Caco-2 (cell line): Measurements from ENCODE around the gene CSF2RB. TPM values are rescaled to one million over a fixed set of nuclear protein-coding genes. Genes with fewer than 3 reads are reported as not detected.

Experiments used
- BruUV-seq: library from RNA; stranded (reverse); fragments of 400-500 nt; replicated peaks from 2 replicates; lab custom pipeline; 2021; lab: Mats Ljungman, UMichigan
- CTCF ChIA-PET: fragments of 300-600 bp; sonication (Branson Sonifier 250); formaldehyde crosslinking; loops from one replicate; lab custom pipeline; 2022; ENCODE audit warnings: antibody characterized with exemption; lab: Charles Lee
- POLR2A ChIA-PET: fragments of 300-600 bp; sonication (Branson Sonifier 250); formaldehyde crosslinking; loops from one replicate; lab custom pipeline; 2022; ENCODE audit warnings: antibody characterized with exemption; lab: Charles Lee
- DNase-seq, 2 experiments: peaks; one replicate each; pipeline versions ENCODE4 v3.0.0 to v3.0.0-alpha.2; 2020 to 2022
- H3K27me3 ChIP-seq: replicated peaks from 2 replicates; pipeline ENCODE4 v1.6.0; 2011; ENCODE audit warnings: low read length; ENCODE audit not compliant: control insufficient read depth, insufficient read depth
- H3K36me3 ChIP-seq: 2 replicates; pipeline ENCODE4 v1.5.1; 2011; ENCODE audit warnings: low read length; ENCODE audit not compliant: control insufficient read depth, insufficient read depth
- H3K4me1 ChIP-seq: fragments of 250-450 bp; sonication (Bioruptor Pico); 2 replicates; pipeline ENCODE4 v1.5.1; 2020; ENCODE audit warnings: mild to moderate bottlenecking
- H3K4me3 ChIP-seq: 2 replicates; pipeline ENCODE4 v1.5.1; 2011; ENCODE audit warnings: low read depth, mild to moderate bottlenecking, control low read depth, low read length
- H3K9me3 ChIP-seq: fragments of 250-450 bp; sonication (Bioruptor Pico); 2 replicates; pipeline ENCODE4 v1.5.1; 2020; ENCODE audit warnings: mild to moderate bottlenecking, moderate library complexity
- H3K27ac Mint-ChIP-seq: one replicate; pipeline ENCODE4 v1.8.0; 2022; ENCODE audit warnings: mixed read lengths; ENCODE audit not compliant: unreplicated experiment
- H3K27me3 Mint-ChIP-seq: one replicate; pipeline ENCODE4 v1.8.0; 2022; ENCODE audit warnings: mixed read lengths; ENCODE audit not compliant: insufficient read depth, unreplicated experiment
- H3K36me3 Mint-ChIP-seq: one replicate; pipeline ENCODE4 v1.8.0; 2022; ENCODE audit warnings: mild to moderate bottlenecking, mixed read lengths; ENCODE audit not compliant: insufficient read depth, unreplicated experiment
- H3K4me1 Mint-ChIP-seq: one replicate; pipeline ENCODE4 v1.8.0; 2022; ENCODE audit warnings: low read depth, mixed read lengths; ENCODE audit not compliant: unreplicated experiment
- H3K4me3 Mint-ChIP-seq: one replicate; pipeline ENCODE4 v1.8.0; 2022; ENCODE audit warnings: mild to moderate bottlenecking, moderate library complexity, mixed read lengths; ENCODE audit not compliant: unreplicated experiment
- H3K9me3 Mint-ChIP-seq: one replicate; pipeline ENCODE4 v1.8.0; 2022; ENCODE audit warnings: mixed read lengths; ENCODE audit not compliant: unreplicated experiment
- CTCF ChIP-seq, 2 experiments: fragments of 200-600 bp in 1 of 2; IDR thresholded peaks; 1 replicate in 1 of 2; 2 replicates in 1 of 2; pipeline versions ENCODE4 v1.5.1 to v1.8.0; 2011 to 2022; ENCODE audit warnings: antibody characterized with exemption in 1 of 2, control low read depth in 1 of 2, inconsistent platforms in 1 of 2, low read depth in 1 of 2, low read length in 1 of 2, mild to moderate bottlenecking in 1 of 2, moderate library complexity in 1 of 2; ENCODE audit not compliant: insufficient read depth in 1 of 2, severe bottlenecking in 1 of 2, unreplicated experiment in 1 of 2
- intact Hi-C: fragments of 100-400 bp; cut with micrococcal nuclease; formaldehyde crosslinking; loops from one replicate; pipeline ENCODE4 v1.10.0; 2022; ENCODE audit not compliant: unreplicated experiment
- total RNA-seq: library from RNA; stranded (reverse); gene quantifications from 2 replicates; pipeline ENCODE4 v1.2.3, GENCODE V29; 2022

The CSF2RB gene
- total RNA-seq, 1 experiment from 2014 or later = not detected

GRCh38 chr22:36933629-36934417 lies 20.4 kb downstream of the CSF2RB start:
- POLR2A ChIA-PET = no interaction called here
- H3K4me3 Mint-ChIP-seq = no peak overlapping the region
- intact Hi-C loops = no loop called here
- H3K27me3 Mint-ChIP-seq = peaks cover 21% of the 10 kb centered on the region
- no peaks in the 10 kb centered on the region for H3K4me1 ChIP-seq
- no peak overlapping the region for H3K4me3 ChIP-seq
- no peak for TF ChIP-seq CTCF (IDR thresholded peaks at IDR 0.05; ENCODE audit: insufficient read depth in 1 of 2, low read depth in 1 of 2, low read length in 1 of 2, severe bottlenecking in 1 of 2, unreplicated experiment in 1 of 2)
- H3K36me3 ChIP-seq = no peaks in the 10 kb centered on the region
- H3K9me3 ChIP-seq = no peaks in the 10 kb centered on the region
- H3K4me1 Mint-ChIP-seq = no peaks in the 10 kb centered on the region
- no peak overlapping the region for H3K27ac Mint-ChIP-seq
- no peaks in the 10 kb centered on the region for H3K9me3 Mint-ChIP-seq
- CTCF ChIA-PET = no interaction called here
- H3K36me3 Mint-ChIP-seq = no peaks in the 10 kb centered on the region
- no peak for DNase-seq
- H3K27me3 ChIP-seq = no peaks in the 10 kb centered on the region
- BruUV-seq = no TSS peak

DNA sequence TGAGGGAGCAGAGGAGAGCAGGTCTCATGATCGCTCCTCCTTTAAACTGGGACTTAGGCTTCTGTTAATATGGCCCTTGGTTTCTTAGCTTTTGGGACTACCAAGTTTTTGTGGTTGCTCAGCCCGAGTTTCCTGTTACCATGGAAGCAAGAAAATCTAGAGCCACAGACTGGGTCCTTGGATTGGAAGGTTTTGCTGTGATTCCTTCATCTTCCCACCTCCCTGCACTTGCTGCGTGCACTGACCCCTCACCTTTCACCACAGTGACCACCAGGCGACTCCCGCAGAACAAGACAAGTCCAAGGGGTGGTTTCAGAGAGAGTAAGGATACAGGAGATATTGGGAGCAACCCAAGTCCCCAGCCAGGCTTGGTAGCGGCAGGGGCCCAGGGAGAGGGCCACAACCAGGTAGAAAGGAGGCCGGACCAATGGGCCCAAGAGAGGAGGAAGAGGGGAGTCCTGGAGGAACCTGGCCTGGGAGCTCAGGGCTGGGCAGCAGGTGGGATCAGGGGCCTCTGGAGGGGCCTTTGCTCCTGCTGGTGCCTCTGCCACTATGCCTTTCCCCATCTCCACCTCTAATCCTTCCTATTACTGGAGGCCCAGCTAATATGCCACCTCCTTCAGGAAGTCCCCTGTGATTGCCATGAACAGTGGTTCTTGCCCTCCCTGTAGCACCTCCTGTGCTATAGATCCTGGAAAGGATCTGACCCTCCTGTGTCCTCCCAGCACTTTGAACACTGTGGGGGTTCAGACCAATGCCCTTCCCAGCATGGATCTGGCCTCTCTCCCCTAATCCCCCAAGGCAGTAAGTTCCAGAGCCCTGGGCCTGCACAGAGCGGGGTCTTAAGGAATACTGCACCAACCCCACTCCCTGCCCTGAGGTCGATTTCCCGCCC lies 21.2 kb downstream of the CSF2RB start:
- Histone ChIP-seq H3K4me1 (no peaks in the 10 kb centered on the region), H3K9me3 (no peaks in the 10 kb centered on the region), H3K36me3 (no peaks in the 10 kb centered on the region), H3K4me3 (no peak overlapping the region), H3K27me3 (no peaks in the 10 kb centered on the region)
- intact Hi-C loops = no loop called here
- Mint-ChIP-seq H3K9me3 (no peaks in the 10 kb centered on the region), H3K27me3 (peaks cover 21% of the 10 kb centered on the region), H3K4me3 (no peak overlapping the region), H3K4me1 (no peaks in the 10 kb centered on the region), H3K36me3 (no peaks in the 10 kb centered on the region), H3K27ac (no peak overlapping the region)
- DNase-seq = no peak
- no peak for TF ChIP-seq CTCF (IDR thresholded peaks at IDR 0.05; ENCODE audit: insufficient read depth in 1 of 2, low read depth in 1 of 2, low read length in 1 of 2, severe bottlenecking in 1 of 2, unreplicated experiment in 1 of 2)
- POLR2A ChIA-PET = no interaction called here
- no TSS peak for BruUV-seq
- CTCF ChIA-PET = no interaction called here

- Mint-ChIP-seq H3K36me3 (no peaks in the 10 kb centered on the region), H3K4me1 (no peaks in the 10 kb centered on the region), H3K27me3 (peaks cover 16% of the 10 kb centered on the region), H3K9me3 (no peaks in the 10 kb centered on the region), H3K4me3 (no peak overlapping the region), H3K27ac (no peak overlapping the region)
- DNase-seq = no peak
- POLR2A ChIA-PET = no interaction called here
- CTCF ChIA-PET = no interaction called here
- no TSS peak for BruUV-seq
- intact Hi-C loops = no loop called here
- no peak for TF ChIP-seq CTCF (IDR thresholded peaks at IDR 0.05; ENCODE audit: insufficient read depth in 1 of 2, low read depth in 1 of 2, low read length in 1 of 2, severe bottlenecking in 1 of 2, unreplicated experiment in 1 of 2)
- Histone ChIP-seq H3K27me3 (no peaks in the 10 kb centered on the region), H3K36me3 (no peaks in the 10 kb centered on the region), H3K4me3 (no peak overlapping the region), H3K4me1 (no peaks in the 10 kb centered on the region), H3K9me3 (no peaks in the 10 kb centered on the region)
Measured at GRCh38 chr22:36935313-36935610, 21.8 kb downstream of the CSF2RB start.
